Immature natural killer cell (primary cell): Measurements from ENCODE around the gene RPL36. TPM values are rescaled to one million over a fixed set of nuclear protein-coding genes. Genes with fewer than 3 reads are reported as not detected.
"Not testable (repeated sequence)": the region's sequence is repeated elsewhere in the genome, so short reads cannot be mapped to it uniquely, and the experiment has no call there.

ENCODE experiments used
- DNase-seq, 3 donors: peaks; one replicate each; pipeline ENCODE4 v3.0.0; 2022; ENCODE audit warnings: mixed read lengths in 1 of 3
- H3K27ac Mint-ChIP-seq, 6 donors: one replicate each; pipeline ENCODE4 v1.8.0; 2020; ENCODE audit warnings: mixed read lengths in 6 of 6, mild to moderate bottlenecking in 5 of 6, inconsistent platforms in 4 of 6, moderate library complexity in 3 of 6
- H3K27me3 Mint-ChIP-seq, 3 donors: one replicate each; pipeline ENCODE4 v1.8.0; 2020 to 2021; ENCODE audit warnings: low read depth in 3 of 3, mild to moderate bottlenecking in 3 of 3, mixed read lengths in 3 of 3, moderate library complexity in 3 of 3, inconsistent platforms in 1 of 3
- H3K36me3 Mint-ChIP-seq, 3 donors: one replicate each; pipeline ENCODE4 v1.8.0; 2020; ENCODE audit warnings: mixed read lengths in 3 of 3, inconsistent platforms in 2 of 3, mild to moderate bottlenecking in 2 of 3
- H3K4me1 Mint-ChIP-seq, 2 donors: one replicate each; pipeline ENCODE4 v1.8.0; 2020; ENCODE audit warnings: inconsistent platforms in 2 of 2, mild to moderate bottlenecking in 2 of 2, mixed read lengths in 2 of 2, moderate library complexity in 1 of 2
- H3K4me3 Mint-ChIP-seq, 5 donors: one replicate each; pipeline ENCODE4 v1.8.0; 2020; ENCODE audit warnings: mild to moderate bottlenecking in 5 of 5, mixed read lengths in 5 of 5, inconsistent platforms in 3 of 5, moderate library complexity in 3 of 5
- H3K9me3 Mint-ChIP-seq, 6 donors: one replicate each; pipeline ENCODE4 v1.8.0; 2020; ENCODE audit warnings: mild to moderate bottlenecking in 6 of 6, mixed read lengths in 6 of 6, inconsistent platforms in 4 of 6, moderate library complexity in 3 of 6
- polyA plus RNA-seq, 3 donors: library from polyadenylated mRNA; unstranded; fragments of 300-500 nt; fragmentation: Illumina TruSeq; gene quantifications; one replicate each; pipeline ENCODE4 v1.2.3, GENCODE V29; 2021

The RPL36 gene
- polyA plus RNA-seq, 3 donors from 2014 or later: 550 to 1,524 (median 935) TPM

DNA sequence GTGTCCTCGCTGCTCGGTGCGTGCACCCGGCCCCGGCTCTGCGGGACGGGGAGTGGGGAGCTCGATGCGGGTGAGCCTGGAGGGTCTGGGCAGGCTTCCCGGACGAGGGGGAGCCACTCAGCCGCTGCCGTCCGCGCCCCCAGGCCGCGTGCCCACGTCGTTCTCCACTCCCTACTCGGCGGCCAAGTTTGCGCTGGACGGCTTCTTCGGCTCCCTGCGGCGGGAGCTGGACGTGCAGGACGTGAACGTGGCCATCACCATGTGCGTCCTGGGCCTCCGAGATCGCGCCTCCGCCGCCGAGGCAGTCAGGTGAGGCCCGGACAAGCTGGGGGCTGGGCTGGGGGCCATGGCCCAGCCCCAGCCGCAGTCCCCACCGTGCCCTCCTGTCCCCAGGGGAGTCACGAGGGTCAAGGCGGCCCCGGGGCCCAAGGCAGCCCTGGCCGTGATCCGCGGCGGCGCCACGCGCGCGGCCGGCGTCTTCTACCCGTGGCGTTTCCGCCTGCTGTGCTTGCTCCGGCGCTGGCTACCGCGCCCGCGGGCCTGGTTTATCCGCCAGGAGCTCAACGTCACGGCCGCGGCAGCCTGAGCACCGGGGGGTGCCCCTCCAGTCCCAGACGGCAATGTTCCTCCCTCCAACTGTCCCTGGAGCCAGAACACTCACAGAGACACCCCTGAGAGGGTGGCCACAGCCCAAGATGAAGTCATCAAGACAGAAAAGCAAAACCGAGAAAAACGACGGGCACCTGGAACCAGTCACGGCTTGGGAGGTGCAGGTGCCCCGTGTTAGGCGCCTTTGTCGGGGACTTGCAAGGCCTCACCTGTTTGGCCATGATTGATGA lies 2.5 kb upstream of the RPL36 start:
- no peaks in the 10 kb centered on the region for H3K9me3 Mint-ChIP-seq
- peaks cover 34 to 36% of the 10 kb centered on the region in 2 donors for H3K4me1 Mint-ChIP-seq
- peaks cover 7 to 18% (median 14%) of the 10 kb centered on the region in 3 donors for H3K27me3 Mint-ChIP-seq
- peak overlapping the region; percentile 82 to 90 (median 85) for H3K4me3 Mint-ChIP-seq
- no peaks in the 10 kb centered on the region for H3K36me3 Mint-ChIP-seq
- no peak for DNase-seq
- H3K27ac Mint-ChIP-seq: no peak overlapping the region

DNA sequence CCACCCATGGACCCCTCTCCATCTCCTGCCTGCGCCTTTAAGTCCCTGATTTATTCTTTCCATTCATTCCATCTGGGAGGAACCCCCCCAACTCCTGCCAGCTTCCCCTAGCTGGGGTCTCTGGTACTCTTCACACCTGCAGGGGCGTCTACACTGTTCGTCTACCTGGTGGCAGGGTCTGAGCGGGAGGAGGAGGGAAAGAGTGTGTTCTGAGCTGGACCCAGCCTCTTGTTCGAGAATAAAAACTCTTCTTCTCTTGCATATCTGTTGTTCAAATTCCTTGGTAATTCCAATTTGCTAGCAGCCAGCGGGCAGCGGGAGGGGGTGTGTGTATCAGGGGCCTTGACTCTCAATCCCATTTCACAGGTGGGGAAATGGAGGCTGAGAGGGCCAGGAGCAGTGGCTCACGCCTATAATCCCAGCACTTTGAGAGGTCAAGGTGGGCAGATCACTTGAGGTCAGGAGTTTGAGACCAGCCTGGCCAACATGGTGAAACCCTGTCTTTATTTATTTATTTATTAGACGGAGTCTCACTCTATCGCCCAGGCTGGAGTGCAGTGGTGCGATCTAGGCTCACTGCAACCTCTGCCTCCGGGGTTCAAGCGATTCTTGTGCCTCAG lies 1.7 kb upstream of the RPL36 start:
- Mint-ChIP-seq H3K4me3 (peak overlapping the region; percentile 53 to 68 (median 64)), H3K27ac (peak overlapping the region in 2 of 6 donors; percentile 46 to 57)

DNA sequence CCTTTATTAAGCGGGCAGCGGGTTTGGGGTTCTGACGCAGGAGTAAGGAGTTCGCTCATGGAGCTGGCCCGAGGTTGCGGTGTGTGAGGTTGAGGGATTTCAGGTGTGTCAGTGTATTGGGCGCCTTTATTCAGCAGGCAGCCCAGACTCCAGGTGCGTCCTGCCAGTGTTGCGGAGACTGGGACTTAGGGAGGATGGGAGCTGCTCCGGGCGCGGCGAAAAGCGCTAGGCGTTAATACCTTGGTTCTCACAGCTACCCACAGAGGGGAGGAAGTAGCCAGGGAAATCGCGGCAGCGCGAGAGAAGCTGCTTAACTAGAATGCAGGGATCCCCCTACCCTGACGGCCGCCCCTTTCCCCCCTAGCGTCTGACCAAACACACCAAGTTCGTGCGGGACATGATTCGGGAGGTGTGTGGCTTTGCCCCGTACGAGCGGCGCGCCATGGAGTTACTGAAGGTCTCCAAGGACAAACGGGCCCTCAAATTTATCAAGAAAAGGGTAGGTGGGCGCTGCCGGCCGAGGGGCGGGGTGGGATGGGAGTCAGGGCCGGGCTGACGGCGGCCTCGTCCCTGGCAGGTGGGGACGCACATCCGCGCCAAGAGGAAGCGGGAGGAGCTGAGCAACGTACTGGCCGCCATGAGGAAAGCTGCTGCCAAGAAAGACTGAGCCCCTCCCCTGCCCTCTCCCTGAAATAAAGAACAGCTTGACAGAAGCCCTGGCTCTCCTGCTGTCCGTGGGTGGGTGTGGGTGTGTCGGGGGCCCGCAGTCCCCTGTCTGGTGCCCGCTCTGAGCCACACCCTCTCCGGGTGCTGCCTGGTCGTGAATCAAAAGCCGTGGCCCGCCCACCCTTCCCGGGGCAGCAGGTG lies 1.1 kb downstream of the RPL36 start:
- DNase-seq: peak in 1 of 3 donors; percentile 28
- no peaks in the 10 kb centered on the region for H3K36me3 Mint-ChIP-seq
- peaks cover 7 to 21% (median 16%) of the 10 kb centered on the region in 3 donors for H3K27me3 Mint-ChIP-seq
- H3K4me1 Mint-ChIP-seq: peaks cover 31 to 35% of the 10 kb centered on the region in 2 donors
- H3K27ac Mint-ChIP-seq: peak overlapping the region; percentile 84 to 96 (median 90)
- H3K4me3 Mint-ChIP-seq: peak overlapping the region; percentile 91 to 94 (median 93)
- H3K9me3 Mint-ChIP-seq: no peaks in the 10 kb centered on the region

More for the DNA sequence above, 1.7 kb upstream of the RPL36 start:
- not testable (repeated sequence) for H3K9me3 Mint-ChIP-seq, DNase-seq, H3K36me3 Mint-ChIP-seq
- Mint-ChIP-seq H3K27me3 (peaks cover 7 to 19% (median 14%) of the 10 kb centered on the region in 3 donors), H3K4me1 (peaks cover 36 to 38% of the 10 kb centered on the region in 2 donors)

DNA sequence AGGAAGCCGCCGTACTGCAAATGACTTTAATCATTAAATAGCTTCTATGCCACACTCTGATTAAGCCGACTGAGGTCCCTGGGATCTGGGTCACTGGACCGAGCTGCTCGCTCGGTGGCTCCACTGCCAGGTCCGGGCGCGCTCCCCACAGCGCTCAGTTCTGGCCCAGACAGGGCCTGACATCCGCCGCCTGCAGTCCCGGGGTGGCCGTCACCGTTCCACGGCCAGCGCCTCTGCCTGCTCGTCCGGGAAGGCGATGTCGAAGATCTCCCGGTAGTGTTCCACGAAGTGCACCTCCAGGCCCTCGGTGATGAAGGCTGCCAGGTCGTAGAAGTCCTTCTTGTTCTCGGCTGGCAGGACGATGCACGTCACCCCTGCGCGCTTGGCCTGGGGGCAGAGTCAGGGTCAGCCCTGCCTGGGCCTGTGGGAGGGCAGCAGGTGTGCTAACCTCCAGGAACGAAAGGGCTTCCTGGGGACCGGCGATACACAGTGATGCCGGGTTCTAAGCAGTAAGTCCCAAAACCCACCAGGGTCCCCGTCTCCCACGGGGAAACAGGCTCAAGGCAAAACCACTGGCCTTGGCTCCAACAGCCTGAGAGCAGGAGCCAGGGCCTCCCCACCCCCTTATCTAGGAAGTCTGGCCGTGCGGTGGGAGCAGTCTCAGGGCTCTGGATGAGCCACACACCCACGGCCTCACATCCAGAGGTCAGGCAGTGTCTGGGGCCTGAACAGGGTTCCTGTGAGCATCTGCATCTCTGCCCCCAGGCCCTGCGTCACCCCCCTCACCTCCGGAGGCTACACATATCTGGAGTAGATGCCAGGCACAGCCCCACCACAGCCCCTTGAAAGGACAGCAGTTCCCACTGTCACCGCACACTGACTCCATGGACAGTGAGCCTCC lies 2.0 kb downstream of the RPL36 start:
- H3K9me3 Mint-ChIP-seq: no peaks in the 10 kb centered on the region
- H3K27me3 Mint-ChIP-seq: peaks cover 7 to 23% (median 16%) of the 10 kb centered on the region in 3 donors
- H3K4me1 Mint-ChIP-seq: peaks cover 25 to 31% of the 10 kb centered on the region in 2 donors
- no peak for DNase-seq
- no peaks in the 10 kb centered on the region for H3K36me3 Mint-ChIP-seq
- peak overlapping the region in 5 of 6 donors; percentile 34 to 81 (median 64) for H3K27ac Mint-ChIP-seq
- H3K4me3 Mint-ChIP-seq: peak overlapping the region; percentile 39 to 91 (median 57)

DNA sequence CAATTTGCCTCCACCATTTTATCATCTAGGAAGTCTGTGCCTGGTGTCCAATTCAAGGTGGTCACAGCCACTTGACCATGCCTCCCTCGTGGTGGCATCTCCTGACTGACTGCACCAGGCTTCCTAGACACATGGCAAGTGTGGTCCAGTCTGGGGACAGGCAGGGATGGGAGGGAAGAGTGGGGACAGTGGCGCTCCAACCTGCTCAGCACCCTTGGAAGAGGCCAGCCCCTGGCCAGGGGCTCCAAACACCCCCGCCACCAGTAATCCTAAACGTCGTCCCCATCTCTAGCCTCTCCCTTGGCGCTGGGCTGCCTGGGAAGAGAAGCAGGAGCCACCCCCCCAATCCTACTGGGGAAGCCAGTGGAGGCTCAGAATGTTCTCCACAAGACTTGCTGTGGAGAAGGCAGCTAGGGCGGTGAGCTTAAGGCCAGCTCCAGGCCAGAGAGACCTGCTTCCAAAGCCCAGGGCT lies 2.7 kb downstream of the RPL36 start:
- Mint-ChIP-seq H3K4me3 (peak overlapping the region in 4 of 5 donors; percentile 15 to 65 (median 54)), H3K27me3 (peaks cover 7 to 23% (median 16%) of the 10 kb centered on the region in 3 donors), H3K4me1 (peaks cover 25 to 31% of the 10 kb centered on the region in 2 donors), H3K36me3 (no peaks in the 10 kb centered on the region), H3K9me3 (no peaks in the 10 kb centered on the region), H3K27ac (peak overlapping the region in 4 of 6 donors; percentile 24 to 41 (median 32))
- no peak for DNase-seq

DNA sequence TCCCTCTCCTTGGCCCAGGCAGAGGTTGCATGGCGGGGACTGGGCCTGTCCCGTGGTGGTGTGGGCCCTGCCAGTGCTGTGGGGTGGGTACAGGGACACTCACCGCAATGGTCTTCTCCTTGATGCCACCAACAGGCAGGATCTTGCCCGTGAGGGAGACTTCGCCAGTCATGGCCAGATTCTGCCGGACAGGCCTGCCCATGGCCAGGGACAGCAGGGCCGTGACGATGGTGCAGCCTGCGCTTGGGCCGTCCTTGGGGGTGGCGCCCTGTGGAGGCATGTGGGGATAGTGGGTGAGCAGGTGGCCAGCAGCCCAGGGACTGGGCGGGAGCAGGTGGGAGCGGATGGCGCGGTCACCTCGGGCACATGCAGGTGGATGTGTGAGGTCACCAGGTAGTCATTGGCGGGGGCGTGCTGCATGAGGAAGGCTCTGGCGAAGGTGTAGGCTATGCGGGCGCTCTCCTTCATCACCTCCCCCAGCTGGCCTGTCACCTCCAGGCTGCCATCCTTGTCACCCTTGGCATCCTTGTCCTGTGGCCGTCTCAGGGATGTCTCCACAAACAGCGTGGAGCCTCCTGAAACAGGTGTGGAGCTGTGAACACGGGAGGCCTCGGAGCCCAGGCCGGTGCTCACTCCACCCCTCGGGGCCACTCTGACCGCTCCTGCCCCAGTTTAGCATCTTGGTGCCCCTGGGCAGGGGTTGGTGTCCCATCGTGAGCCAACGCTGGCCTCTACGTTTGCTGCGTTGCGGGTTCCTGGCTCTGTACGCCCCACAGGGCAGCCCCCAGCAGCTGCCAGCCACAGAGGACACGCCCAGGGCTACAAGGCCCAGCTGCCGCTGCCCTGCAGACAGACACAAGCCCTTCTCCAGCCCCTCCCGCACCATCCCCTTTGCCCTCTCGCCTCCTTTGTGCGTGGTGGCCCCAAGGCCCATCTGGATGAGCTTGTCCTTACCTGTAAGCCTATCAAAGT lies 3.4 kb downstream of the RPL36 start:
- Mint-ChIP-seq H3K27ac (peak overlapping the region in 1 of 6 donors; percentile 14), H3K36me3 (no peaks in the 10 kb centered on the region), H3K27me3 (peaks cover 7 to 23% (median 16%) of the 10 kb centered on the region in 3 donors), H3K9me3 (no peaks in the 10 kb centered on the region), H3K4me3 (no peak overlapping the region), H3K4me1 (peaks cover 20 to 26% of the 10 kb centered on the region in 2 donors)
- DNase-seq: no peak

DNA sequence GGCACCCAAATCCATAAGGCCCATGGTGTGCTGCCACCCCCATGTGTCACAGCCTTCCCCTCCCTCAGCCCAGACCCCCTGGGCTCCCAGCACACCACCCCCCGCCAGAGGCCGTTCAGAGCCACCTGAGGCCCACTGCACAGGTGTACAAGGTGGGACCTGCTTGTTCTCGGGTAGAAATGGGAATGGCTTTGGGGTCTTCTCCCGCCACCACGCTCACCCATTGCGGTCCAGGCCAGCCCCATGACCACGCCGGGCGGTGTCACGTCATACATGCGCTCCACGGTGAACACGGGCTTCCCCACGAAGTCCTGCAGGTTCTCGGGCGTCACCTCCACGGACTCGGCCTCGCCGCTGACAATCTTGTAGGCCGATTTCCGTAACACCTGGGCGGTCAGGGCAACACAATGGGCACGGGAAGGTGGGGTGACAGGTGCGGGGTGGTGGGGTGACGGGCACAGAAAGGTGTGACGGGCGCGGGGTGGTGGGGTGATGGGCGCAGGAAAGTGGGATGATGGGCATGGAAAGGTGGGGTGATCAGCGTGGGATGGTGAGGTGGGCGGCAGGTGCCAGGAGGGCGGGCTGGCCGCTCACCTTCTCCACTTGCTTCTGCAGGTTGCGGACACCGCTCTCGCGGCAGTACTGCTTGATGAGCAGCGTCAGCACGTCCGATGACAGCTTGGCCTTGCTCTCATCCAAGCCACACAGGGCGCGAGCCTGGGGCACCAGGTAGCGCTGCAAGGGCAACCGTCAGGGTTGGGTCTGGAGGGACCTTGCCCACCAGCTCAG lies 4.3 kb downstream of the RPL36 start:
- H3K4me1 Mint-ChIP-seq: peaks cover 18 to 24% of the 10 kb centered on the region in 2 donors
- peaks cover 0 to 4% (median 0%) of the 10 kb centered on the region in 3 donors for H3K36me3 Mint-ChIP-seq
- H3K27ac Mint-ChIP-seq: peak overlapping the region in 1 of 6 donors; percentile 14
- peaks cover 7 to 23% (median 16%) of the 10 kb centered on the region in 3 donors for H3K27me3 Mint-ChIP-seq
- H3K9me3 Mint-ChIP-seq: no peaks in the 10 kb centered on the region
- no peak overlapping the region for H3K4me3 Mint-ChIP-seq
- no peak for DNase-seq

DNA sequence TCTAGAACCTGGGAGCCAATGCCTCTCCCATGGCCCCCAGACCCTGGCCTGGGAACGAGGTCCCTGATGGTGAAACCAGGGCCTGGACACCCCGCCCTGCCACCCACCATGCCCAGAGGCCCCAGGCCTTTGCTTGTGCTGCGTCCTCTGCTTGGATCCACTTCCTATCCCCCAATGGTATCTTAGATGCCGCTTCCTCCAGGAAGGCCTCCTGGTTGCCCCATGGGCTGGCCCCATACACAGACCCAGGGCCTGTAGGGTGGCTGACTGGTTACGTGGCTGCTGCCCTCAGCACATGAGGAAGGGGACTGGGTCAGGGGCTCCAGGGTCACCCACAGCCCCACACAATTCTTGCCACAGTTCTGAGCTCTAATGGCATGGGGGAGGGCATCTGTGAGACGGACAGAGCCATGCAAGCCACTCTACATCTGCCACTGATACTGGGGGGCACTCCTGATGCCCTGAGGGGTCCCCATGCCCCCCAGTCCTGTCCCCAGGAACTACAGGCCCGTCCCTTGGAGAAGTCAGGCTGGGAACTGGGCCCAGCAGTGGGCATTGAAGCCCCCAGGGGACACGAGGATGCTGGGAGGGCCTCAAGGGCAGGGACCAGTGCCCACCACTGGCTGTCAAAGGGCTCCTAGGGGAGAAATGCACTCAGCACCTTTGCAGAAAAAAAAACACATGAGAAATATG lies 5.0 kb downstream of the RPL36 start:
- H3K27me3 Mint-ChIP-seq: peaks cover 3 to 18% (median 12%) of the 10 kb centered on the region in 3 donors
- H3K4me3 Mint-ChIP-seq: no peak overlapping the region
- peaks cover 0 to 4% (median 0%) of the 10 kb centered on the region in 3 donors for H3K36me3 Mint-ChIP-seq
- peaks cover 12 to 19% of the 10 kb centered on the region in 2 donors for H3K4me1 Mint-ChIP-seq
- H3K9me3 Mint-ChIP-seq: no peaks in the 10 kb centered on the region
- H3K27ac Mint-ChIP-seq: no peak overlapping the region
- DNase-seq: no peak

DNA sequence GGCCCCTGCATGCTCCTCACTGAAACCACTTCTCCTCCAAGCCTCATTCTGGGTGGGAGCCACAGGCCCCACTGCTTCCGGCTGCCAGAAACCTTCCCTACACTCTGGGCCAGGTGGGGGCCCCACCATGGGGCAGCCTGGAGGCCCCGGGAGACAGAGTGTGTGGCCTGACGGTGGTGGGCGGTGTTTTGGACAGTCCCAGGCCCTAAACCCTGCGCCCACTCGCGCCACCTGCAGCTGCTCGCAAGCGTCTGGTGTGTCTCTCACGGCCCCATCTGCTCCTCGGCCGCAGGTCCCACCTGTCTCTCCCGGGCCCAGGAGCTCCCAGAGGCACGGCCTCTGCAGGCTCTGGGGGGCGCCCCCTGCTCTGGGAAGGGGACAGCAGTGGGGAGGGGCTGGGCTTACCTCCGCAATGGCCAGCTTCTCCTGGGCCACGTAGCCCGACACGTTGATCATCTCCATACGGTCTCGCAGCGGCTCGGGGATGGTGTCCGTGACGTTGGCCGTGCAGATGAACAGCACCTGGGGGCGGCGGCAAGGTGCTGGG lies 5.6 kb downstream of the RPL36 start:
- no peak for DNase-seq
- Mint-ChIP-seq H3K4me3 (no peak overlapping the region), H3K4me1 (peaks cover 6 to 14% of the 10 kb centered on the region in 2 donors), H3K9me3 (no peaks in the 10 kb centered on the region), H3K27ac (no peak overlapping the region), H3K27me3 (peaks cover 0 to 13% (median 6%) of the 10 kb centered on the region in 3 donors), H3K36me3 (peaks cover 0 to 4% (median 0%) of the 10 kb centered on the region in 3 donors)

DNA sequence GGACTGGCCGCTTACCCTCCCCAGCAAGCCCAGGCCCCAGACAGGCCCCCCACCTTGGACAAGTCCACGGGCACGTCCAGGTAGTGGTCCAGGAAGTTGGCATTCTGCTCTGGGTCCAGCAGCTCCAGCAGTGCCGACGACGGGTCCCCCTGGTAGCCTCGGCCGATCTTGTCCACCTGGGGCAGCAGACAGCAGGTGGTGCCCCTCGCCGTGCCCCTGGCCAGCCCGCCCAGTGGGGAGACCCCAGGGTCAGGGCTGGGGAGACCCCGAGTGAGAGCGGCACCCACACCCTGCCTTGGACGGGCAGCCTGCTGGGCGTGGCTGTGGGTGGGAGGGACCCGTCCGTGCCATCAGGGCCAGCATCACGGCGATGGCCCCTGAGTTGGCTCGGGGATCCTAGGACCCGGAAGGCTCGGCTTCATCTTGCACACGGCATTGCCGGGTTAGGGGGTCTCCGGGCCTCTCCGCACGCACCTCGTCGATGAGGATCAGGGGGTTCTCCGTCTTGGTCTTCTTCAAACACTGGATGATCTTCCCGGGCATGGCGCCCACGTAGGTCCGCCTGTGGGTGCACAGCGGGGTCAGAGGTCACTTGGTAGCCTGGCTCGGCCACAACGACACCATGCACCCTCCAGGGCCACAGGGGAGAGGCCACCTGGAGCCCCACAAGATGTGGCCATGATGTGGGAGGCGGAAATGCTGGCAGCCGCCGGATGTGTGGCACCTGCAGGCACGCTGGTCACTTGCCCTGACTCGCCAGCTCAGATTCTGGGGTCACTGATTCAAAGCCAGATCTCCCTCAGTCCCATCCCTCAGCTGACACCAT lies 6.3 kb downstream of the RPL36 start:
- Mint-ChIP-seq H3K4me1 (peaks cover 0 to 9% of the 10 kb centered on the region in 2 donors), H3K4me3 (no peak overlapping the region), H3K36me3 (peaks cover 0 to 4% (median 0%) of the 10 kb centered on the region in 3 donors), H3K9me3 (no peaks in the 10 kb centered on the region), H3K27me3 (peaks cover 0 to 9% (median 6%) of the 10 kb centered on the region in 3 donors), H3K27ac (no peak overlapping the region)
- no peak for DNase-seq
